CD4-positive, alpha-beta T cell treated with Interleukin-12 subunit alpha and Interleukin-12 subunit beta, for 1 hour (primary cell): ENCODE data around the gene LRCH1.
"Not testable (repeated sequence)": the region's sequence is repeated elsewhere in the genome, so short reads cannot be mapped to it uniquely, and the experiment has no call there.

Experiments
- DNase-seq: peaks from one replicate; pipeline ENCODE4 v3.0.0-alpha.2; 2020

Gene LRCH1

DNA sequence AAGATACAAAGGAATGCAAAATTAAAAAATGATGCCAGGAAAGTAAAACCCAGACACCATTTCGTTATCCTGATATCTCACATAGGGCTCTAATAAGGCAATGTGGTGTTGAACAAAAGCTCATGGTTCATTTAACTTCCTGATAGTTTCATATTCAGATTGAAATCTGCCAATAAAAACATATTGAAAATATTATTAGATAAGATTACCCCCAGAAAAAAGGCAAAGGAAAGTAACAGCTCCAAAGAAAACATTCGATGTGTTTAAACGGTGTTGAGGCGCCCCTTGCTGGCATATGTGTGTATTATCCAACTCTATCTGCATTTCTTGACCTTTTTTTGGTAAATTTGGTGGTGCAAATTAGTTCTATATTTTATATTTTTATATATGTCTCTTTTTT lies 168.1 kb downstream of the LRCH1 start:
- peak; percentile 49 for DNase-seq

DNA sequence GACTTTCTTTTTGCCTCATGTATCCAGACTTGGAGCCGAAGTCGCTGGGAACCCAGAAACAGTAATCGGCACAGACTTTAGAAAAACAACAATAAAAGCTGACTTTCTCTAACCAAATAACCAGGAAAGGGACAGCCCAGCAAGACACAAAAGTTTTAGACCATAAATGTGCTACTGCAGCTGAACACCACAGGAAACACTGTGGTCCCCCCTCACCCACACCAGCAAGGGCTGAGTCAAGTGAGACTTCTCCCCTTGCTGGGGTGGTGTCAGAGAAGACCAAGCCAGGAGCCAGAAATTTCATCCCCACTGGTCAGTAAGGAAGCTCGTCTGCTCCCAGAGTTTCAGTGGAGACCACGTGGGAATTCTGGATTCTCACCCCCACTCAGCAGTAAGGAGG lies 173.4 kb downstream of the LRCH1 start:
- no peak for DNase-seq

DNA sequence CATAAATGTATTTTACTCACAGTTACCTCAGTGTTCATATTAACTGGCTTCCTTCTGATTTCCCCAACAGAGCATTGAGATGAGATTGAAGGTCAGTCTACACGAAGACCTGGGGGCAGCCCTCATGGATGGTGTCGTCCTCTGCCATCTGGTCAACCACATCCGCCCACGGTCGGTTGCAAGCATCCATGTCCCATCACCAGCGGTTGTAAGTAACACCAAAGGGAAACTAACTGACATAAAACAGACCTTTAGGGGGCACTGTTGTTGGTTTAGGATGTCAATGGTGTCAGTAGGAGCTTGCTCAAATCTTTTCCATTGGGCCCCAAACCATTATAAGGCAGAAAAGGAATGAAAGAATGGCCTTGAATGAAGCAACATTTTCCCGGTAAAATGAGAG lies 175.8 kb downstream of the LRCH1 start:
- peak; percentile 9 for DNase-seq

DNA sequence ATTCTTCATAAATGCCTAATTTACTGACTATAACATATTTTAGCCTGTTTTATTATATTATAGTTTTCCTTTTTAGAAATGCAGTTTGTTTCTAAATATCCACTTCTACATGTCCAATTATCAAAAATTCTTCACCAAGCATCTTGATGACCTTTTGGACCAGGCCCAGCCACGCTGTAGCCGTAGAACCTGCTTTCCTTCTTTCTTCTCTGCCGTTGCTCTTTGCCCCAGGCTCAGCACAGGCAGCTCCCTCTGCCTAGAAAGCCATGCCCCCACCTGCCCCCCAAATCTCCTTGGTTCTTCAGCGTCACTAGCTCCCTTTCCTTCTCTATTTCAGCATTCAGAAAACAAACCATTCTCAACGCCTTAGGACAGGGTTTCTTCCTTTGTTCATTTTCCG lies 178.6 kb downstream of the LRCH1 start:
- DNase-seq = no peak

DNA sequence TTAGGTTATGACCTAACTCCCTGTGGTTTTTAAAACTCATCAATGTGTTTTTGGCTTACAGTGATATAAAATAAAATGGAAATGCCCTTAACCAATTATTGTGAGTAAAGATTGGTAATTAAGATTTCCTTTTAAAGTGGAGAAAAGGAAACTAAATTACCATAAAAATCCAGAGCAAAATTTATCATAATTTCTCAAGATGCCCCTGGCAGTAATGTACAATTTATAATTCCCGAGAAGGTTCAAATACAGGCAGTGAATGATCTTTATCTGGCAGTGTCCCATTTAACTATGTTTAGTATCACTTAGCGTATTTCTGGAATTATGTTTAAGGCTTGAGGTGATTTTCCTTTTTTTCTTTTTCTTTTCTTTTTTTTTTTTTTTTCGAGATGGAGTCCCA lies 182.5 kb downstream of the LRCH1 start:
- no peak for DNase-seq

DNA sequence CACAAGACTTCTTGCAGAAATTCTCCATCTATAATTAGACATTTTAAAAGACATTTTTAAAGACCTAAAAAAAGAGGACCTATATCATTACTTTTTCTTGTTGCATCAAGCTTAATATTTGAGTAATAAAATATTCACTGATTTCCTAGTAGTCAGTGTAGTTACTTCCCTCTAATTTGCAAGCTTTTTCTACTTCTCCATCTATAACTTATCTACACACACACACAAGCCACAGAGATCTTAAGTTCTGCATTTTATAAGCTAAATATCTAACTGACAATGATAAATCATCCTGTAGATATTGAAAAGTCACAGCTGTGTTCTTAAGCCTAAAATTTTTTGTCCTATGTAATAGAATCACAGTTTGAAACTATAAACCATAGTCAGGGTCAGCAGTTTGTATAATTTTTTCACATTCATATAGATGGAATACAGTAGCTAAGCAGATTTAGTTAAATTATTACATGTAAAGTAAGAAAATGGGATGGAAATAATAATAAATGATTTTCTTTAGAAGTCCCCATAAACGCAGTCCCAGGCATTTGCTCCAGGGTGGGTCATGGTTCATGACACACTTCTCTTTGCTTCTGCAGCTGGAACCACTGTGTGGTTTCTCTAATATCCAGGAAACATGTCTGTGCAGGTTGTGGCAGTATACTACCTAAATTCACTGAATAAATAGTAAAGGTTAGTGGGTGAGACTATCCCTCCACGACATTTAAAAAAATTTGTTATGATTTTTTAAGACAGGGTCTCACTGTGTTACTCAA lies 183.8 kb downstream of the LRCH1 start:
- no peak for DNase-seq

DNA sequence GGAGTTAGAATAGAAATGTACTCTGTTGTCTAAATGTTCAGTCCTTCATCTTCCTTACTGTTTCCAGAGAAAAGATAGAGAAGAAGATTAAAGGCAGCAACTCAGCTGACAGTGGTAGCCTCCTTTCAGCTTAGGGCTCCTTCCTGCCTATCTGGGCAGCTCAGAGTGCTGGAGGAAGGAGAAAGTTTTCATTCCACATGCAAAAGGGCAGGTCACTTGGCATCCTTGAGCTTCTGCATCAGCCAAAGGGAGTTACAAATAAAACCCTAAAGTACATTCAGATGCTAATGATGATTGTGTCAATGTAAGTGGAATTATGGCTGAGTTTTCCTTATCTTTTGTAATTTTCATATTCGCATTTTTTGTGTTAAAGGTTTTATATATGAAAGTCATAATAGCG lies 185.1 kb downstream of the LRCH1 start:
- no peak for DNase-seq

DNA sequence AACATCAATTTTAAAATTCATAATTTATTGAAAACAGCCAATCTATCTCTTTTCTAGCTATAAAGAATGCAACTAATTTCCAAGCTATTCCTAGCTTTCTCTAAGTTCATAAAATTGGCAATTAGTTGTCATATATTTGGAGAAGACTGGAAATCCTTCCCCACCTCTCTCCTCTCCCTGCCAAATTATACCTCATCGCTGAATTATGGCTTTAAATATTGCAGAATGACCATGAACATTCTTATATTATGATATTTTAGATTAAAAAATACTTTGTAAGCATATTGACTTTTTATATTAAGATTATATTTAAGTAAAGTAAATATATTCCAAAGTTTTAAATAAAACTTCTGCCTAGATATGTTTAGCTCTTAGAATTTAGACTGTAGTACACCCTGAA lies 185.8 kb downstream of the LRCH1 start:
- DNase-seq = no peak

DNA sequence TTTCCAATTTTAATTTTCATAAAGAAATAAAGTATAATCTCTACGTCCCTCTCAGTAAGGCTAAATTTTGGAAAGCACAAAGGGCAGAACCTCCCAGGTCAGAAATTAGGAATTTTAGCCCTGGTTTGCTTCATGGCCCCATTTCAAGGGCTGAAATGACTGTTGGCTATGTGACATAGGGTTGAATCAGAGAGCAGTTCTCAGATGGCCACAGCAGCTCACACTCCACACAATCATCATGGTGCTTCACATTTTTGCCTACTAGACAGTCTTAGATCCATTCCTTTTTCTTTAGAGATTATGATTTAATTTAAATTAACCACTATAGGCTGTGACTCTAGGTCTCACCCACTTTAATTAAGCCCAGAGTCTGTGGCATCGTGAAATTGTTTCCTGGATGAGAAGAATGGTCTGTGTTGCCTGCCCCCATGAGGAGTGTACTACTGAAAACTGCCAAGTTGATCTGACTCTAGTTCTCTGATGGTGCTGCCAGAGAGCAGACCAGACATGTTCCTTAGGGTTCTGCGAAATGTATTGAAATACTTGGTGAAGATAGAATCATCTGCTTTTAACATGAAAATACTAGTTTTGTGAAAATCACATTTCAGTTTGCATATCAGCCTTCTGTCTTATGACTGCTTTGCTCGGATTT lies 186.6 kb downstream of the LRCH1 start:
- no peak for DNase-seq

DNA sequence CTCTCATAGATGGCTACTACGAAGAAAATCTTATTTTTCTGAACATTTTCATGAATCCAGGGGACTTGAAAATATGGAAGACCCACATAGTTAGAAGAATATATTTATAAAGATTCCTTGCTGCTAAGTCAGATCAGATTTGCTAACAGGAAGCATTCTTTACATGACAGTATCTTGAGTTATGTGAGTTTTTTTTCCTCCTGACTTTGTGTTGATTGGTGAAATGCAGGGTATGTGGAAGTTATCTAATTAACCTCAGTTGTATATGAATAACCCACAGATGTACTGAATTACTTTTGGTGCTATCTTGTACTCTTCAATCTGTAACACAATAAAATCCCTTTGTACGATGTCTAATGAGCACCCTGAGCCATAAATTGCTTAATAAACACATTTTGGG lies 190.2 kb downstream of the LRCH1 start:
- DNase-seq = no peak

DNA sequence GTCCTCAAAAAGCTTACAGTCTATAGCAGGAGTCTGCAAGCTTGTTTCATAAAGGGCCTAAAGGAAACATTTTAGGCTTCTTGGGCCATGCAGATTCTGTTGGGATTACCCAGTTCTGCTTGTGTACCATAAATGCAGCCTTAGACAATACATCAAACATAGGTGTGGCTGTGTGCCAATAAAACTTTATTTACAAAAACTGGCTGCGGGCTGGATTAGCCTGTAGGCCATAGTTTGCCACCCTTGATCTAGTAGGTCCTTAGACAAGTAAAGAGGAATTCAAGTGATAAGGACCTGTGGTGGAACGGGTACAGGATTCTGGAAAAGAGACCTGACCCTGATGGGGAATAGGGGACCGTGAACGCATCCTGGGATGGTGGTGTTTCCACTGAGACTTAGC lies 192.1 kb downstream of the LRCH1 start:
- DNase-seq = no peak

DNA sequence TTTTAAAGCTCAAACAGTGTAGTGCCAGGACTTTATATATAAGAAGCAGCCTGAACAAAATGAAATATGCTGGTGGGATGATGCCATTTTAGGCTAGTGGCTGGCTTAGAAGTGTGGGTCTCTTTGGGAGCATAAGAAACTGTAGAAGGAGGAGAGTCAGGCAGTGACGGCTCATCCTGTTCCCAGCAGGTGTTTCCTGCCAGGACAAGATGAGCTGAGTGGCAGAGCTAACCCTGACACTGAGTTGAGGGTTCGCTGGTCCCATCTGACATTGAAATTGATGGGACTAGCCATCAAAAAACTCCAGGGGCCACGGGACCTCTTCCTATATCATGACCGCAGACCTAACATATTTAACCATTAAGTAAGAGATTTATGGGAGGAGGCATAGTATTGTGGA lies 192.7 kb downstream of the LRCH1 start:
- no peak for DNase-seq

DNA sequence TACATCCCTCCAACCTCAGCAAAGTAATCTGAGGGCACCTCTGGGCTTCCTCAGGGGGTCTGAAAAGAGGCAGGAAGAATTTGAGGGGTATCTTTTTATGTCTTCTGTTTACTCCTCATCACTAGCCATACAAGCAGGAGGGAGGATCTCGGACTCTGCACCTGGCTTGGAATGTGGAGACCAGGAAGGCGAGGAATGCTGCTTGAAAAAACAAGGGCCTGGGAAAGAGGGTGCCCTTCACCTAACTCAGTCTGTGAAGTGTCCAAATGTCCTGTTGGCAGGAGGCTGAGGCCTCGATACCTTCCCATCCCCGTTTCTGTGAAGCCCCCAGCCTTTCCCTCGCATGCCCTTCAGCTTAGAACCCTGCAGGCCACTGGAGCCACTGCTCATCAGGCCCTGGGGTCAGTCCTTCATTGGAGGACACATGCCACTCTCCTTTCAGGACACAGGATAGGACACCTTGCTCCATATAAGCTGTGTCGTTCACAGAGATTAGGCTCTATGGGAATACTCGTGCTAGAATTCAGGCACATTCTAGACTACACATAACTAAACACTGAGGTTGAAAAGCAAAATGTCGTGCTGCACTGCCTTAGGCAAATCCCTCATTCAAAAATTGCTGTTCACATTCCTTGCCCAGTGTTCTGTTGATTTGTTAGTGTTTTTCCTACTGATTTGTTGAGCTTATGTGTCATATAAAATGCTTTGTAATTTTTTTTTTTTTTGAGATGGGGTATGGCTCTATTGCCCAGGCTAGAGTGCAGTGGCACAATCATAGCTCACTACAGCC lies 194.3 kb downstream of the LRCH1 start:
- DNase-seq = no peak

DNA sequence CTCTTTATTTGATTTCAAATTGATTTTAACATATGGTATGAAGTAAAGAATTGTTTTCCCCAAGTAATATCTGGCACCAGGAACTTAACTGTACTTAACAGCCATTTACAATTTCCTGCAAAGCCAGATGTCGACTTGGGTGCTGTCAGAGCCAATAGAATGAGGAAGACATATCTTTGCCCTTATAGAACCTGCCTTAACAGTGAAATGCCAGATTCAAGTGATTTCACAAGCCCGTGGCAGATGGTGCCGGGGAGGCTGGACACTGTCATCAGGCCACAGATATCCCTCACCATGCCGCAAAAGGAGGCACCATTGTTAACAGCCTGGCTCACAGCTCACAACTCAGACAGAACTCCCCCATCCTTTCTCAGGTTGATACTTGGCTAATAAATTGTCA lies 195.3 kb downstream of the LRCH1 start:
- no peak for DNase-seq

DNA sequence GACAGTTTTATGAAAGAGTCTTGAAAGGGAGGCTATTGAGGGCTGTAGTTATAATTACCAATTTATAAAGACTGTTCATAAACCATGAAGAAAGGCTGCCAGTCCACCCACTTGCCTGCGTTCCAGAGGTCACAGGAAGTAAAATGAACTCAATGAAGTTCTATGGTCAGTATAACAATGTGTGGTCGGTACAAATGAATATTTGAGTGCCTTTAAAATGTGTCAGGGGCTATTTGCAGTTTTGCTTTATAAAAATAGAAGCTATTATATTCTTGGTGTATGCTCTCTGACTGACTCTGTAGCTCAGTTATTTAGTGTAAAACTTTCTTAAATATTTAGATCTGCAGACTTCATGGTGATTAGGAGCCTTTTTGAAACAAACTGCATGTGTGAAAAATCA lies 197.0 kb downstream of the LRCH1 start:
- no peak for DNase-seq

DNA sequence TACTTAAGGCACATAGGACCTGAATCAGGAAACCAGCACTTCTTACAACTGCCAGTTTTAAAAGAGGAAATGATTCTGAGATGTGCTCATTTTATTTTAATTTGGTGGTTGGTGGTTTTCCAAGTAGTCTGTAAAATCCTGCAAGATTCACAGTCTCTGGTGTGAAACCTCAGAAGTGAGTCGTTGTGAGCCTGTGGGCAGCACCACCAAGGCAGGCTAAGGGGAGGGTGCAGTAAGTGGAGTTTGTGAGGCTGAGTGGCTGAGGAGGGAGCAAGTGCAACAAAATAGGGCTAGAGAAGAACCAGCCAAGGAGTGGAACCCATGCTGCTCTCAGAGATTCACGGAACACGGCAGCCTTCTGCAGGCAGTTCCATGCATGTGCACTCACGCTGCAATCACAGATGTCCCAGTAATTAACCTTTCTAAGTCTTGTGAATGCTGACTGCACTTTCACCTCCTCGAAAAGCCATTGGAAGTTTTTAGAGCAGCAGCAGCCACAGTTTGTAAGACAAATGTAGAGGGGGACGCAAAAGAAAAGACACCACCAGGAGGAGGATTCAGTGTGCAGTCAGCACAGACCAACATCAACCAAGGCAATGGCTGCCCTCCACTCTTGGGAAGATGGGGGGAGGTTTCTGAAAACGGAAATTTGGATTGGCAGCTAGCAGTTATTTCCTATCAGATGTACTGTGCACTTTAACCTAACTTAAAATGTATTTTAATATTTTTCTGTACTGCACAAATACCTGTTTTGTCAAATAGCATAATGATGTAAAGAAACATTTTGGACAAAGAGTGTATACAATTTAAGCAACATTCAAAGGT lies 199.1 kb downstream of the LRCH1 start:
- peak; percentile 68 for DNase-seq

DNA sequence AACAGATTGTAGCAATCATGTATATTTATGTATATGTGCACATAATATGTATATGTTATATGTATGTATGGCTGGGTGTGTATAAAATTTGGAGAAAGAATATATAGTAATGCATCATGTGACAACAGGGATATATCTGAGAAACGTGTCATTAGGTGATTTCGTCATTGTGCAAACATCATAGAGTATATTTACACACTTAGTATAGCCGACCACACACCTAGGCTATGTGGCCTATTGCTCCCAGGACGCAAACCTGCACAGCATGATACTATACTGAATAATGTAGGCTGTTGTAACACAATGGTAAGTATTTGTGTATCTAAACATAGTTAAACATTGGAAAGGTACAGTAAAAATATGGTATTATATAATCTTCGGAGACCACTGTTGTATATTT lies 200.2 kb downstream of the LRCH1 start:
- no peak for DNase-seq

DNA sequence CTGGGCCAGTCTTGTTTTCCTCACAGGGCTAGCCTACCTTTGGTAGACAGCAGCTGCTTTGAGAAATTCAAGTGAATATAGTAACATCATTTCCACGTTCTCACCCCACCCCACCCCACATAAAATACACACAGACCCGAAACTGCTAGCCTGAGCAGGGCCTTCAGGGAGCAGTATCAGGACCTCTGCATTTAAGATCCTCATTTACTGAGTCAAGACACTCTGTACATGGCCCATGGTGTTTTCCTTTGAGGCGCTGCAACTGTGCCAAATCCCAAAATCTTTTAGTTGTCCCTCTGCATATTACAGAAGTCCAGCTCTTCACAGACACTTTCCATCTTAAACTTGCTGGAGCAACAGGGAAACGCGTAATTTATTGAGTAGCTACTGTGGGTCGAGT lies 200.9 kb downstream of the LRCH1 start:
- no peak for DNase-seq

DNA sequence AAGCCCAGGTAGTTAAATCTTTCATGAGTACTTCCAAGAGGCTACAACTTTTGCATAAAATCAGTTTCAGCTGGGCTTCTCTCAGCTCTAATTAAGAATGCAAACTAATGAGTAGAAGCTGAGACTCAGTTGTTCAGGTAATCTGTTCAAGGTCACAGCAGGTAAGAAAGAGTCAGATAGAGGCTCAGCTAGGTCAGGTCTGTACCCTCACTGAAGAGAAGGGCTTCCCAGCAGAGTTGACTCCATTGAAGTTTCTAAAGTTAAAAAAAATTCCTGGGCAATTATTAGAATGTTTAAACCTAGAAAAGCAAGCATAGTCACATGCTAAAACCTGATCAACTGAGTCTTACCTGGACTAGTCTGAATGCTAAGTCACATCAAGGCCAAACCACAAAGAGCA lies 201.8 kb downstream of the LRCH1 start:
- DNase-seq = no peak

DNA sequence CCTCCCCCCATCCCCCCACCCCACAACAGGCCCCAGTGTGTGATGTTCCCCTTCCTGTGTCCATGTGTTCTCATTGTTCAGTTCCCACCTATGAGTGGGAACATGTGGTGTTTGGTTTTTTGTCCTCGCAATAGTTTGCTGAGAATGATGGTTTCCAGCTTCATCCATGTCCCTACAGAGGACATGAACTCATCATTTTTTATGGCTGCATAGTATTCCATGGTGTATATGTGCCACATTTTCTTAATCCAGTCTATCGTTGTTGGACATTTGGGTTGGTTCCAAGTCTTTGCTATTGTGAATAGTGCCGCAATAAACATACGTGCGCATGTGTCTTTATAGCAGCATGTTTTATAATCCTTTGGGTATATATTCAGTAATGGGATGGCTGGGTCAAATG lies 202.5 kb downstream of the LRCH1 start:
- DNase-seq = not testable (repeated sequence)

DNA sequence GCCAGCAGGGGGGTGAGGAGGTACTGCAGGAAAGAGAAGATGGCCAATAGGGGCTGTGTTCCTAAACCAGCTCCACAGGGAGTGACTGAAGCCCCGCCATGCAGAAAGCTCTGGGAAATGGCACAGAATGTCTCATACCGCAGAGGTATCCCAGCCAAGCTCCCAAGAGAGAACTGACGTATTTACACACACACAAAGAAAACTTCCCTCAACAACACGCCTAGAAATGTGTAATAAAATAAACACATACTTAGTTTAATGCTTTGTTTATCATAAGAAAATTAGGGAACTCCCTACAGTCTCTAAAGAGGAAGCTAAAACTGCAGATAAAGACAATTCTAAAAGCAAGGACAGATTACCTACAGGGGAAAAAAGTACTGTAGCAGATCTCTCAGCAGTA lies 204.0 kb downstream of the LRCH1 start:
- DNase-seq = no peak

DNA sequence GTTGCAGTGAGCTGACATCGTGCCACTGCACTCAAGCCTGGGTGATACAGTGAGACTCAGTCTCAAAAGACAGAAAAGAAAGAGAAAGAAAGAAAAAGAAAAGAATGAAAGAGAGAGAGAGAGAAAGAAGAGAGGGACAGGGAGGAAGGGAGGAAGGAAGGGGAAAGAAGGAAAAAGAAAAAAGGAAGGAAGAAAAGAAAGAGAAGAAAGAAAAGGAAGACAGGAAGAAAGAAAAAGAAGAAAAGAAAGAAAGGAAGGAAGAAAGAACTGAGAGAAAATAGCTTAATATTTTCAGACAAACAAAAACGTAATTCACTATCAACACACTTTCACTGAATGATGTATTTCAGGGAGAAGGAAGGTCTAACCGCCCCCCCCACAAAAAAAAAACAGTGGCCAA lies 204.7 kb downstream of the LRCH1 start:
- no peak for DNase-seq

DNA sequence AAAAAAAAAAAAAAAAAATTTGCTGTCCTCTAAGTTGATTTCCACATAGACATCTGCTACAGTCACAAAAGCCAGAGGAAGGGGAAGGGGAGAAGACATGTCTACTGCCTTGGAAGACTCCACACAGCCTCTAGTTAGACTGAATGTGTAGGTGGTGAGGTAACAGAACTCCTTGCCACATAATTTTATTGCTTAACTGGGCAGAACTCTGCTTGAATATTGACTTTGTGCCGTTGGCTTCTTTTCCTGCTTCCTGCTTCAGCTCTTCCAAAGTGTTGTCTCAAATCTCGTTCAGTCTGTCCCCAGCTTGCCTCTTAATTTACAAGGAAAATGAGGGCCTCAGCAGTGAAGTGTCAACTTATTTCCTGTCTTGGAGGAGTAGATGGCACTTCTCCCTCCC lies 206.9 kb downstream of the LRCH1 start:
- DNase-seq = no peak
